ENCODE data around the gene CSMD2.

The CSMD2 gene

GRCh38 chr1:33960188-33960895, 204.7 kb downstream of the CSMD2 start:
- no peak for DNase-seq (ENCODE audit: low spot score)

DNA sequence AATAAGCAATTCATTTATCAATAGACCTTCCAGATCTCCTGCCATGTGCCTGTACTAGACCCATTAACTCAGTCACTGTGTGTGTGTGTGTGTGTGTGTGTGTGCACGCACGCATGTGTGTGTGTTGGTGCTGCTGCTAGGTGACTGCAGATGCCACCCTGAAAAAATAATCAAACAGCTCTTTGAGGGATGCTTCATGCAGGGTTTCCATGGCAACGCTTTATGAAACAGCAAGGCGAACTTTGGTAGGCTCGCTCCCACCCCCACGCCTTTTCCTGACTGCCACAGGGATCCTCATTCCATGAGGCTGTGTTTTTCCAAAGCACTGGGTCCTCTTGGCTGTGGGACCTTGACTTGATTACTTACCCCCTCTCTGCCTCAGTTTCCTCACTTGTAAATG, 207.2 kb downstream of the CSMD2 start:
- DNase-seq (ENCODE audit: low spot score) = no peak

DNA sequence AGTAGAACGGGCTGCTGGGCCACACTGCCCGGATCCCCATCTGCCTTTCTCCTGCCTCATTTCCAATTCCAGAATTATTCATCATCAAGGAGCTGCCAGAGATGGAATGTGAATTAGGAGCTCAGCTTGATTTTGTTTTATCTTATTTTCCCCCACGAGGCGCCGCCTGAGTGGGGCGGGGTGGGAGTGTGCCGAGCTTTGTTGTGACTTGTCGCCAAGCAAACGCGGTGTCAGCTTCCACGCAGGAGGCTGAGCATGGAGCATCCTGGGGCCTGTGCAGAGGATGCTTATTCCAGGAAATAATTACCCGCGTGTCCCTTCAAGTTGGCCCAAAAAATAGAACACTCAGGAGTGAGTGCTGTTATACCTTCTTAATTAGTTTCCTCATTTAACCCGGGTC, 209.9 kb downstream of the CSMD2 start:
- DNase-seq (ENCODE audit: low spot score) = no peak

DNA sequence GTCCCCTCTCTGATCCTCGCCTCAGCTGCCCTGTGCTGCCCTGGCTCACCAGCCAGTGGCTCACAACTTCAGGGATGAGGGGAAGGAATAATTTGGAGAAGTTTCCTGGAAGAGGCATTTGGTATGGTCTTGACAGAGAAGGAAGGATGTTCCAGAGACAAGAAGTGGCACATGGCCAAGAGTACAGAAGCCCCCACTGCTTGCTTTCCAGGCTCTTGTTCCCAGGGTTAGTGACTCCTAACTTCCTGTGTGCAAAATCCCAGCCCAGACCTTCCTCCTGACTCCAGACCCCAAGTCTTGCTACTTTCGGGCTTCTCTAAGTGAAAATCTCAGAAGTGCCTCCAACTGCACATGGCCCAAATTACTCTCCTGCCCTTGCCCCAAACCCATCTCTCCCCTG, 215.5 kb downstream of the CSMD2 start:
- no peak for DNase-seq (ENCODE audit: low spot score)

- DNase-seq (ENCODE audit: low spot score) = no peak
These were observed 216.7 kb downstream of the CSMD2 start for GRCh38 chr1:33948291-33948690.

DNA sequence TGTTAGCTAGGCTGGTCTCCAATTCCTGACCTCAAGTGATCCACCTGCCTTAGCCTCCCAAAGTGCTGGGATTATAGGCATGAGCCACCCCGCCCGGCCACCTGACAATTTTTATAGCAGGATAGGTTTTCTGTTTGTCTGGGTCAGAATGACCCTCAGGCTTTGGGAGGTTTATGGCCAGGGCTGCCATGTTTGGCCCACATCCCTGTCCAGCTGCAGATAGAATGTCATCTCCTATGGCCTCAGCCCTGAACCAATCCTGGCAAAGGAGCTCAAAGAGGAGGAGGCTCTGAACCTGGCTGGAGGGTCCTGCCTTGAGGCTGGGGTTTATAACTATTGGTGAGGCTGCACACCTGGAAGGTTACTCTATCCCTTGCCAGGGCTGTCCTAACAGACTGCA, 218.2 kb downstream of the CSMD2 start:
- no peak for DNase-seq (ENCODE audit: low spot score)

GRCh38 chr1:33944846-33945245, 220.2 kb downstream of the CSMD2 start:
- no peak for DNase-seq (ENCODE audit: low spot score)

GRCh38 chr1:33943978-33944377, 221.1 kb downstream of the CSMD2 start:
- DNase-seq (ENCODE audit: low spot score) = no peak

DNA sequence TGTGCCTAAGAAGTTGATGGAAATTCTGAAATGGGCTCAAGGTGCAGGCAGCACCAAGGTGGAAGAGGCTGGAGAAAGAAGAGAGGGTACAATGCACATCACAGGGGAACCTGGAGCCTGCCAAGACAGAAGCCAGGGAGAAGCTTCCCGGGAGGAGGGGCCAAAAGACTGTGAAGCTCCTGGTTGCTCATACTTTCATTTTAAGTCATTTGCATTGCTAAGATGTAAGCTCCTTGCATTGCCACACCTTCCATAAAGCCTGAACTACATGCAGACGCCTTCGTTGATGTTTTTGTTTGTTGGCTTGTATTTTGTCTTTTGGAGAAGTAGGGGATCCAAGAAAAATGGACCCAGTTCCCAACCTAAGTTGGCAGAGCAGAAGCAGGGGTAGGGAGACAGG, 232.2 kb downstream of the CSMD2 start:
- no peak for DNase-seq (ENCODE audit: low spot score)

- DNase-seq (ENCODE audit: low spot score) = no peak
These were observed 233.9 kb downstream of the CSMD2 start for GRCh38 chr1:33931111-33931475.

GRCh38 chr1:33930346-33931110, 234.5 kb downstream of the CSMD2 start:
- no peak for DNase-seq (ENCODE audit: low spot score)

DNA sequence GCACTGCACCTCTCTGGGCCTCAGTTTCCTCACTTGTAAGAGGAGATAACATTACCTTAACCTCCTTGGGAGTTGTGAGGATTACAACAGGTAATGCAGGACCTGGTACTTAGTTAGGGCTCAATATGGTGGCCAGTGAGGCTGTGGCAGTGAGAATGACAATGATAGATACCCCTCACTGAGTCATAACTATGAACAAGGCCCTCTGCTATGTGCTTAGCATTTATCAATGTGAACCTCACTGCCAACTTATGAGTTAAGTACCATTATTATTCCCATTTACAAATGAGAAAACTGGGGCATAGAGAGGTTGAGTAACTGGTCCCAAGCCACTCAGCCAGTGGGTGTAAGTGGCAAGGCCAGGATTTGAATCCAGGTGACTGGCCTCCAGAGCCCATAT, 236.8 kb downstream of the CSMD2 start:
- no peak for DNase-seq (ENCODE audit: low spot score)

DNA sequence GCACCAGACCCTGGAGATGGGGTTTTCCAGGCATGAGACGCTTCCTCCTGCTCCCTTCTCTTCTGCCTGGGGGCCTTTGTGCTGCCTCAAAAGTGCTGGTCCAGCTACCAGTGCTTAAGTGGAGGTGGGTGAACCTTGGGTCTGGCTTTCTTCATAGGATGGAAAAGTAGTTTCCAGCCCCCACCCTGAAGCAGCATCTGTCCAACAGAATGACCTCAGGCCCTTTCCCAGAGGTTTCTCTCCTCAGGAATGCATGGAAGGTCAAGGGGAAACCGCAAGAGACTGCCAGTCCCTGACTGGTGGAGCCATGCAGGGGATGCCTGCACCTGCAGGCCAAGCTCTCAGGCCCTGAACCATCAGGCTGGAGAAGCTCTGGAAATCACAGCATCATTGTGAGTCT, 237.3 kb downstream of the CSMD2 start:
- DNase-seq (ENCODE audit: low spot score) = no peak

- DNase-seq (ENCODE audit: low spot score) = no peak
These were observed 239.4 kb downstream of the CSMD2 start for GRCh38 chr1:33925586-33925985.

DNA sequence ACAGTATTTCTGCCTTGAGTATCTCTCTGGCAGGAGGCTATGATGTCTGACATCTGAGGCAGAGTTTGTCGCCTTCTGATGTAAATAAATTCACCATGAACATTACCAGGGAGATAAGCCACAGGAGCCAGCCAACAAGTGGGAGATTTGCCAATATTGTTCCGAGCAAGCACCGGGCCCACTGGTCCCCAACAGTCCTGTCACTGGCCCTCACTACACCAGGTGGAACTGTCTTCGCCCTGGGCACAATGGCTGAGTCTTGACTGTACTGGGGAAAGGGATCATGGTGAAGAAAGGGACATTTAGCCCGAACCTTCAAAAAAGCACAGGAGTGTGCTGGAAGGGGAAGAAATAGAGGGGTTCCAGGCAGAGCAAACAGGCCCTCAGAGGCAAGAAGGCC, 243.7 kb downstream of the CSMD2 start:
- DNase-seq (ENCODE audit: low spot score) = no peak

GRCh38 chr1:33918368-33918767, 246.7 kb downstream of the CSMD2 start:
- DNase-seq (ENCODE audit: low spot score) = no peak

GRCh38 chr1:33916786-33917185, 248.2 kb downstream of the CSMD2 start:
- no peak for DNase-seq (ENCODE audit: low spot score)

DNA sequence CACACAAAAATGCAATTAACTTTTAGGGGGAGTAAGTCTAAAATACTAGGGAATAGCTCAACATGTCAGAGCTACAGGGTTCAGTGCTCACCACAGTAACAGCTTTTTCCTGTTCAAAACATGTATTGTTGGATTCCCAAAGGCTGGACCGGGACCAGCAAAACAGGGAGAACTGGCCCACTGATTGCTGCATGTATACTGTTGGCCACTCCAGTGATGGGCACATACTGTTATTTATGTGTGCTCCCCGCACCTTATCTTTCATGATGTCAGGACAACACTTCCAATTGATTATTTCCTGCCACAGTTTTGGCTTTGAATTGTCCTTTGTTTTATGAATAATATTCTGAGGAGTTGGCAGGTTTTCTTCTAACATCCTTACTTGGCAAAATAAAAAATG, 250.5 kb downstream of the CSMD2 start:
- DNase-seq (ENCODE audit: low spot score) = no peak

DNA sequence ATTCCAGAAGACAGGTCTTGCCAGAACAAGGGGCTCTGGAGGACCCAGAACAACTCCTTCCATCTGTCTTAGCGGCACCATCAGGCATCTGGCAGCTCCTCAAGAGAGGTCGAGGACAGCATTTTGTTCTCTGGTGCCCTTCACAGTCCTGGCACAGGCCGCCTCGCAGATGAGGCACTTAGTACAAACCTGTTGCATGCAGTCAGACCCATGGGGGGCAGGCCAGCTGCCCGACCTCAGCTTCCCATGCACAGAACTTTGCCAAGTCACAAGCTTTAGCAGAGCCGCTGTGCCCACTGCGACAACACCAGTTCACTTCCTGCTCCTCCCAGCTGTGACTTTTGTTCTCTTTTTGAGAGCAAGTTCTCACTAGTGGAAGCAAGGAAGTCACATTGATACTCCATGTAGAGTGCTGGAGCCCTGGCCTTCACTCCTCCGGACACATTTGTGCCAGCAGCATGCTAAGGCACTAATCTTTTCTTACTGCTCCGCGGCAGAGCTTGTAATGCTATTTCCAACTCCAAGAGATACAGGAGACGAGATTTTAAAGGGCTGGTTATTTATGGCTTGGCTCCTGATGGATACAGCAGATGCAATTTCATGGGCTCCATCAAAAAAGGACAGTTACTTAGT, 256.6 kb downstream of the CSMD2 start:
- DNase-seq (ENCODE audit: low spot score) = no peak

- no peak for DNase-seq (ENCODE audit: low spot score)
These were observed 258.9 kb downstream of the CSMD2 start for GRCh38 chr1:33906156-33906555.

GRCh38 chr1:33905241-33905640, 259.8 kb downstream of the CSMD2 start:
- no peak for DNase-seq (ENCODE audit: low spot score)

DNA sequence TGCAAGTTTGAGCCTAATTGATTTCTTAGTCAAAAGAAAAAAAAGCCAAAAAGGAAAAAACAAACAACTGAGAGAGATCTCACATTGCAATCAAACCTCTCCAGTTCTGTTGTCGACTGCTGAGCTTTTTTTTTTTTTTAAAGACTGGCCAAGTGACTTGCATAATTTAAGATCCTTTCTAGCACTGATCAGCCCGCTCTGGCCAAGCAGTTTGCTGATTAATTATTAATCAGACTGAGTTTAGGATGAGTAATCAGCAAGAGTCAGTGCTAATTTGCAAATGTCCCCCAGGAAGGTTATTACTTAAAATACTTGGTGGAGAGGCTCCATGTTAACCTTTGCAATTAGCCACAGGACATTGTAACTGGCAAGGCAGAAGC, 261.8 kb downstream of the CSMD2 start:
- no peak for DNase-seq (ENCODE audit: low spot score)

DNA sequence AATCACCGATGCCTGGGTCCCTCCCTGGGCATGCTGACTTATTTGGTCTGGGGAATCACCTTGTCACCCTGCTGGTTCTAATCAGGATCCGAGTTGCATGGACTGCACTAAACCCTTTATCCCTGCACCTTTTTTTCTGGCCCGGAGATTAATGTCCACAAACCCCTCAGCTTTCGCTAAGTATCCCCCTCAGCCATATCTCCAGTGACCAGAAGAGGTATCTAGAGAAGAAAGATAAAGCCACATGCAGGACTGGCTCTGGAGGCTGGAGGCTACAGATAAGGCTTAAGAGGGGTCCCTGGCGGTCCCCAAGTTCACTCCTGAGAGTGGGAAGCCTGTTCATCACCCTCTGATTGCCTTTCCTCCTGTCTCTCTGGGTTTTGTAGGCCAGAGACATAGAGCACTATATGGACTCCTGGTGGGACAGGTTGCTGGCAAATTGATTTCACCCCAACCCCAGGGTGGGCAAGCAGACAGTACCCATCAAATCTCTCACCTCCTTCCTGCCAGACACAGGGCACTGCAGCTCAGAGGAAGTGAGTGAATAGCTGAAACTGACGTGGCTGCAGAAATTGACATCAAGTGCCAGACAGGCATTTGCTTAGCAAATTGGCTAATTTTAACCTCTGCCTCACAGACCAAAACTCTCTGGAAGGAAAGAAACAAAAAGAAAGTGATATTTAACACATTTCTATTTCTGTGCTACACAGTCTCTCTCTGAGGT, 262.4 kb downstream of the CSMD2 start:
- no peak for DNase-seq (ENCODE audit: low spot score)
